ENCODE results near the gene ADAMTSL4. TPM values are rescaled to one million over a fixed set of nuclear protein-coding genes. Genes with fewer than 3 reads are reported as not detected.
"Not testable (repeated sequence)": the region's sequence is repeated elsewhere in the genome, so short reads cannot be mapped to it uniquely, and the experiment has no call there.

ADAMTSL4 gene
- total RNA-seq, 8 experiments from 2014 or later: 0.75 to 45.8 (median 4.9) TPM

GRCh38 chr1:150598346-150598745 lies 49.1 kb downstream of the ADAMTSL4 start:
- H3K4me3 ChIP-seq; H3K27ac ChIP-seq; H3K4me1 ChIP-seq (replicated peaks in 1 of 2); in situ Hi-C loops (cut with MboI; ENCODE audit: low pct_unique_long_range_greater_than_20kb in 2 of 9, low sequenced_read_pairs in 9 of 9, unreplicated experiment in 9 of 9); ATAC-seq (replicated peaks in 6 of 8): not testable (repeated sequence)
- 81 to 100% (median 96%) methylated on average over 1 to 4 of the region's 4 CpGs; no CpG with 5 or more reads in 2 of the 10 experiments for WGBS, 10 experiments

GRCh38 chr1:150601540-150601939 lies 52.3 kb downstream of the ADAMTSL4 start:
- in situ Hi-C loops (cut with MboI; ENCODE audit: low pct_unique_long_range_greater_than_20kb in 2 of 9, low sequenced_read_pairs in 9 of 9, unreplicated experiment in 9 of 9): no loop called here
- Histone ChIP-seq H3K27ac (no peak overlapping the region), H3K4me1 (replicated peaks in 1 of 2) (peaks cover 7 to 11% of the 10 kb centered on the region in 2 donors), H3K4me3 (no peak overlapping the region)
- ATAC-seq (replicated peaks in 6 of 8): no peak

GRCh38 chr1:150602372-150602771 lies 53.2 kb downstream of the ADAMTSL4 start:
- H3K27ac ChIP-seq; H3K4me3 ChIP-seq; in situ Hi-C loops (cut with MboI; ENCODE audit: low pct_unique_long_range_greater_than_20kb in 2 of 9, low sequenced_read_pairs in 9 of 9, unreplicated experiment in 9 of 9); ATAC-seq (replicated peaks in 6 of 8): not testable (repeated sequence)
- 80 to 100% (median 94%) methylated on average over 1 to 12 of the region's 12 CpGs for WGBS, 10 experiments
- peaks cover 7 to 11% of the 10 kb centered on the region in 2 donors for H3K4me1 ChIP-seq (replicated peaks in 1 of 2)

DNA sequence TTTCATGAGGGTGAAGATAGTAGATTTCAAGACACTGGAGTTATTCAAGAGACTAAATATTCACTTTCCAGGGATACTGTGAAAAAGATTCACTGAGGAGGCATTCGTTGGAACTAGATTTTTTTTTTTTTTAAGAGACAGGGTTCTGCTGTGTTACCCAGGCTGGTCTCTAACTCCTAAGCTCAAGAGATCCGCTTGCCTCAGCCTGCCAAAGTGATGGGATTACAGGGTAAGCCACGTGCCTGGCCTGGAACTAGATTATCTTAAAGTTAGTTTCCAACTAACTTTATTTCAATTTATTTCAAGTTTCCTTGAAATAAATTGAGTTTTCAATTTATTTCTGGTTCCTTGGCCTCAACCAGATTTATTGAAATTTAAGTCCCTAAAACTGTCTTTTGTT lies 54.5 kb downstream of the ADAMTSL4 start:
- Histone ChIP-seq H3K27ac (no peak overlapping the region), H3K4me3 (no peak overlapping the region), H3K4me1 (replicated peaks in 1 of 2) (peaks cover 7 to 11% of the 10 kb centered on the region in 2 donors)
- ATAC-seq (replicated peaks in 6 of 8): no peak
- in situ Hi-C loops (cut with MboI; ENCODE audit: low pct_unique_long_range_greater_than_20kb in 2 of 9, low sequenced_read_pairs in 9 of 9, unreplicated experiment in 9 of 9): no loop called here
- 68 to 100% (median 82%) methylated on average over 1 to 3 of the region's 3 CpGs; no CpG with 5 or more reads in 2 of the 10 experiments for WGBS, 10 experiments

- ATAC-seq (replicated peaks in 6 of 8): no peak
- in situ Hi-C loops (cut with MboI; ENCODE audit: low pct_unique_long_range_greater_than_20kb in 2 of 9, low sequenced_read_pairs in 9 of 9, unreplicated experiment in 9 of 9): no loop called here
- WGBS, 10 experiments: 79 to 100% (median 83%) methylated on average over 1 to 2 of the region's 2 CpGs; no CpG with 5 or more reads in 3 of the 10 experiments
Observed at GRCh38 chr1:150604226-150604588, 55.0 kb downstream of the ADAMTSL4 start.

GRCh38 chr1:150605451-150605731 lies 56.2 kb downstream of the ADAMTSL4 start:
- H3K27ac ChIP-seq: peak overlapping the region; percentile 63 to 65
- H3K4me1 ChIP-seq (replicated peaks in 1 of 2): peaks cover 10 to 24% of the 10 kb centered on the region in 2 donors
- ATAC-seq (replicated peaks in 6 of 8); H3K4me3 ChIP-seq; in situ Hi-C loops (cut with MboI; ENCODE audit: low pct_unique_long_range_greater_than_20kb in 2 of 9, low sequenced_read_pairs in 9 of 9, unreplicated experiment in 9 of 9): not testable (repeated sequence)
- WGBS, 10 experiments: 86 to 100% (median 100%) methylated on average over 1 to 3 of the region's 3 CpGs

More at GRCh38 chr1:150604226-150604588, 55.0 kb downstream of the ADAMTSL4 start:
- H3K4me1 ChIP-seq (replicated peaks in 1 of 2): peaks cover 7 to 13% of the 10 kb centered on the region in 2 donors
- no peak overlapping the region for H3K4me3 ChIP-seq
- H3K27ac ChIP-seq: peak overlapping the region; percentile 49 to 65

DNA sequence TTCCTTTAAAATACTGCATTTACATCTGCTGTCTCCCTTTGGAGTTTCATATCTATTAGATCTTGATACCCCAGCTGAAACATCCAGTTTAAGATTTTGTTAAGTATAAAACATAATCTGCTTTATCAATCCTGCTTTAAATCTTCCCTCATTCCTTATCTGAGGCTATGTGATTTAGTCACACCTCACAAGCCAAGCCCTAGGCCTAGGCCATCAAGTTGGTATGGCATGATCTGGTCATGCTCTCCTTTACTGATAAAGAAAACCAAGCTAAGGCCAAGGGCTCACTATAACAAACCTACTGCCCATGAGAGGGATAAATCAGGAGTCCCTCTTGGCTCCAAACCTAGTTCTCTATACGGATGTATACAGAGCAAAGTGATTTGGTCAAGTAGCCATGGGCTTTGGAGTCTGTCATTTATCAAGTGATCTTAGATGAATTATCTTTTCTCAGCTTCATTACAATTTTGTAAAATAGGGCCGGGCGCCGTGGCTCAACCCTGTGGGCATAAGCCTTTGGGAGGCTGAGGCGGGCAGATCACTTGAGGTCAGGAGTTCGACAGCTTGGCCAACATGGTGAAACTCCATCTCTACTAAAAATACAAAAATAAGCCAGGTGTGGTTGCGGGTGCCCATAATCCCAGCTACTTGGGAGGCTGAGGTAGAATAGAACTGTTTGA lies 57.4 kb downstream of the ADAMTSL4 start:
- in situ Hi-C loops (cut with MboI; ENCODE audit: low pct_unique_long_range_greater_than_20kb in 2 of 9, low sequenced_read_pairs in 9 of 9, unreplicated experiment in 9 of 9): no loop called here
- WGBS, 10 experiments: 90 to 100% (median 93%) methylated on average over 2 to 7 of the region's 7 CpGs; no CpG with 5 or more reads in 4 of the 10 experiments
- Histone ChIP-seq H3K4me3 (no peak overlapping the region), H3K4me1 (replicated peaks in 1 of 2) (peaks cover 10 to 28% of the 10 kb centered on the region in 2 donors), H3K27ac (no peak overlapping the region)
- ATAC-seq (replicated peaks in 6 of 8): no peak

DNA sequence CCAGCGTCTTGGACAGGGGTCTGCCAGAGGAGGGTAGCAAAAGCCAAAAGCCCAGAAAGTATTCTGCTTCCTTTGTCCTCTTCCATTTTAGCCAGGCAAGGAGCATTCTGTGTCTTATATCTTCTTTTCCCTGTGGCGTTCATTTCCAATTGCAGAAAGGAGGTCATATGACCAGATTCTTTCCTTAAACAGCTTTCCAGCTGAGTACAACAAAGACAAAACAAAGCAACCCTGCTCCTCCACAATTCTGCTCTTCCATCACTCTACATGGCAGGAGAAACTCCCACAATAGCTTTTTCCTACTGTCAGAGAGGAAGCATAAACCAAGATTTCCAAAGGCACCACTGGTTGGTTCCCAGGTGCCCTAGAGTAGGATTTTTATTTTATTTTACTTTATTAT lies 60.5 kb downstream of the ADAMTSL4 start:
- 5 to 100% (median 17%) methylated on average over 1 to 2 of the region's 2 CpGs; no CpG with 5 or more reads in 1 of the 10 experiments for WGBS, 10 experiments
- Histone ChIP-seq H3K27ac (peak overlapping the region; percentile 67 to 83), H3K4me1 (replicated peaks in 1 of 2) (peaks cover 6 to 27% of the 10 kb centered on the region in 2 donors), H3K4me3 (no peak overlapping the region)
- peak in 5 of 8 experiments; percentile 60 to 81 (median 75) for ATAC-seq (replicated peaks in 6 of 8)
- in situ Hi-C loops (cut with MboI; ENCODE audit: low pct_unique_long_range_greater_than_20kb in 2 of 9, low sequenced_read_pairs in 9 of 9, unreplicated experiment in 9 of 9): no loop called here

Other genes with a start within 250 kb of the ADAMTSL4 start
- 10 to 100 TPM; 32.5 to 78.4 (median 62.0) TPM for gene PRPF3, start 227.9 kb upstream of the ADAMTSL4 start, total RNA-seq
- 10 to 100 TPM in 7 of 8 experiments, 1 to 10 TPM in 1; 9.1 to 37.4 (median 23.7) TPM for gene RPRD2, start 185.3 kb upstream of the ADAMTSL4 start, total RNA-seq
- 10 to 100 TPM; 24.1 to 51.0 (median 35.8) TPM for gene TARS2, start 62.0 kb upstream of the ADAMTSL4 start, total RNA-seq
- gene ECM1, start 41.3 kb upstream of the ADAMTSL4 start, total RNA-seq: 10 to 100 TPM in 3 of 8 experiments, 1 to 10 TPM in 5; 1.4 to 73.4 (median 3.5) TPM
- gene FALEC, start 33.7 kb upstream of the ADAMTSL4 start, total RNA-seq: 1 to 10 TPM in 5 of 8 experiments, under 1 TPM in 3; 0.57 to 4.1 (median 2.1) TPM
- 100 to 1,000 TPM; 125 to 182 (median 142) TPM for gene MCL1, start 30.2 kb downstream of the ADAMTSL4 start, total RNA-seq
- gene ENSA, start 80.2 kb downstream of the ADAMTSL4 start, total RNA-seq: 100 to 1,000 TPM; 101 to 222 (median 139) TPM
- 10 to 100 TPM; 20.0 to 46.2 (median 23.3) TPM for gene GOLPH3L, start 147.7 kb downstream of the ADAMTSL4 start, total RNA-seq
- under 1 TPM in 3 of 8 experiments, not detected in 5; 0.05 to 0.29 (median 0.14) TPM for gene HORMAD1, start 171.5 kb downstream of the ADAMTSL4 start, total RNA-seq
- gene CTSS, start 216.4 kb downstream of the ADAMTSL4 start, total RNA-seq: 10 to 100 TPM in 2 of 8 experiments, 1 to 10 TPM in 2, under 1 TPM in 4; 0.09 to 14.8 (median 1.1) TPM